Measurements from ENCODE around the gene HDHD3. TPM values are rescaled to one million over a fixed set of nuclear protein-coding genes. Genes with fewer than 3 reads are reported as not detected.

HDHD3 gene
- polyA plus RNA-seq, 1 of the 3 experiments (the other 2 are of a cell fraction), result 17.1 TPM

DNA sequence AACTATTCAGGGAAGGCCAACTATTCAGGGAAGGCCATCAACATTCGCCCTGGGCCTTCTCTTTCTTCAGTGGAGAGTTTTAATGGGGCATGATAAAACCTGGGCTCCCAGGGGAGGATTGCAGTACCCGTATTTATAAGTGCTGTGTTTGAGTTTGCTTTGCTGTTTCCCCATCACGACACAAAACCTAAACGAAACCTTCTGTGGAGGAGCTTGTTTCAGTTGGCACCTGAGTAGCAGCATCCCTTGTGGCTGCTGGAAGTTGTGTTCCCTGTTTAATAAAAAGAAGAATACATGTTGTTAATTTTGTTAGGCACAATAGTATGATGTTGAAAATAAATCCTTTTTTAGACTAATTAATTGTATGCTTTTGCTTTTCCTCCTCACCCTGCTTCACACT is 45.0 kb downstream of the HDHD3 start:
- H3K79me2 ChIP-seq (ENCODE audit: insufficient read depth), result no peaks in the 10 kb centered on the region
- H3K36me3 ChIP-seq (replicated peaks in 1 of 2; ENCODE audit: control insufficient read depth in 1 of 2, insufficient read depth in 2 of 2, low read length in 1 of 2), result no peaks in the 10 kb centered on the region
- CTCF ChIA-PET, result interaction anchor here (0.6 to 0.8 kb wide), 2 partner anchors 13 to 35 kb away, joined by 3 read pairs; no protein-coding TSS in a partner anchor
- H2AFZ ChIP-seq (ENCODE audit: low read depth), result no peak overlapping the region
- TF ChIP-seq JUND (IDR thresholded peaks at IDR 0.05), result no peak
- TF ChIP-seq TEAD4 (IDR thresholded peaks at IDR 0.05; ENCODE audit: borderline replicate concordance, insufficient read depth), result no peak
- TF ChIP-seq, protein P1, sequence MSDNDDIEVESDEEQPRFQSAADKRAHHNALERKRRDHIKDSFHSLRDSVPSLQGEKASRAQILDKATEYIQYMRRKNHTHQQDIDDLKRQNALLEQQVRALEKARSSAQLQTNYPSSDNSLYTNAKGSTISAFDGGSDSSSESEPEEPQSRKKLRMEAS (IDR thresholded peaks at IDR 0.05; ENCODE audit: low read depth), result no peak
- TF ChIP-seq, protein P2, sequence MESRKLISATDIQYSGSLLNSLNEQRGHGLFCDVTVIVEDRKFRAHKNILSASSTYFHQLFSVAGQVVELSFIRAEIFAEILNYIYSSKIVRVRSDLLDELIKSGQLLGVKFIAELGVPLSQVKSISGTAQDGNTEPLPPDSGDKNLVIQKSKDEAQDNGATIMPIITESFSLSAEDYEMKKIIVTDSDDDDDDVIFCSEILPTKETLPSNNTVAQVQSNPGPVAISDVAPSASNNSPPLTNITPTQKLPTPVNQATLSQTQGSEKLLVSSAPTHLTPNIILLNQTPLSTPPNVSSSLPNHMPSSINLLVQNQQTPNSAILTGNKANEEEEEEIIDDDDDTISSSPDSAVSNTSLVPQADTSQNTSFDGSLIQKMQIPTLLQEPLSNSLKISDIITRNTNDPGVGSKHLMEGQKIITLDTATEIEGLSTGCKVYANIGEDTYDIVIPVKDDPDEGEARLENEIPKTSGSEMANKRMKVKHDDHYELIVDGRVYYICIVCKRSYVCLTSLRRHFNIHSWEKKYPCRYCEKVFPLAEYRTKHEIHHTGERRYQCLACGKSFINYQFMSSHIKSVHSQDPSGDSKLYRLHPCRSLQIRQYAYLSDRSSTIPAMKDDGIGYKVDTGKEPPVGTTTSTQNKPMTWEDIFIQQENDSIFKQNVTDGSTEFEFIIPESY (IDR thresholded peaks at IDR 0.05; ENCODE audit: borderline replicate concordance, low read depth), result no peak
- TF ChIP-seq RAD21 (IDR thresholded peaks at IDR 0.05; ENCODE audit: low read length), result no peak
- TF ChIP-seq RXRA (IDR thresholded peaks at IDR 0.05; ENCODE audit: borderline replicate concordance, low read depth), result no peak
- TF ChIP-seq CHD2 (IDR thresholded peaks at IDR 0.05; ENCODE audit: low read length, partially characterized antibody), result no peak
- no peak for TF ChIP-seq POLR2AphosphoS5 (IDR thresholded peaks at IDR 0.05; ENCODE audit: low read depth, low read length)
- TF ChIP-seq, protein P3, sequence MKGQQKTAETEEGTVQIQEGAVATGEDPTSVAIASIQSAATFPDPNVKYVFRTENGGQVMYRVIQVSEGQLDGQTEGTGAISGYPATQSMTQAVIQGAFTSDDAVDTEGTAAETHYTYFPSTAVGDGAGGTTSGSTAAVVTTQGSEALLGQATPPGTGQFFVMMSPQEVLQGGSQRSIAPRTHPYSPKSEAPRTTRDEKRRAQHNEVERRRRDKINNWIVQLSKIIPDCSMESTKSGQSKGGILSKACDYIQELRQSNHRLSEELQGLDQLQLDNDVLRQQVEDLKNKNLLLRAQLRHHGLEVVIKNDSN (IDR thresholded peaks at IDR 0.05; ENCODE audit: borderline replicate concordance, low read depth), result no peak
- no peak for TF ChIP-seq TAF1 (IDR thresholded peaks at IDR 0.05; ENCODE audit: borderline replicate concordance, low read depth, low read length)
- TF ChIP-seq, protein P4, sequence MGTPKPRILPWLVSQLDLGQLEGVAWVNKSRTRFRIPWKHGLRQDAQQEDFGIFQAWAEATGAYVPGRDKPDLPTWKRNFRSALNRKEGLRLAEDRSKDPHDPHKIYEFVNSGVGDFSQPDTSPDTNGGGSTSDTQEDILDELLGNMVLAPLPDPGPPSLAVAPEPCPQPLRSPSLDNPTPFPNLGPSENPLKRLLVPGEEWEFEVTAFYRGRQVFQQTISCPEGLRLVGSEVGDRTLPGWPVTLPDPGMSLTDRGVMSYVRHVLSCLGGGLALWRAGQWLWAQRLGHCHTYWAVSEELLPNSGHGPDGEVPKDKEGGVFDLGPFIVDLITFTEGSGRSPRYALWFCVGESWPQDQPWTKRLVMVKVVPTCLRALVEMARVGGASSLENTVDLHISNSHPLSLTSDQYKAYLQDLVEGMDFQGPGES (IDR thresholded peaks at IDR 0.05; ENCODE audit: low read depth, low read length), result no peak
- no peak for TF ChIP-seq SMC3 (IDR thresholded peaks at IDR 0.05; ENCODE audit: low read depth, low read length)
- TF ChIP-seq EZH2phosphoT487 (IDR thresholded peaks at IDR 0.05; ENCODE audit: borderline replicate concordance, low read depth), result no peak
- TF ChIP-seq RFX5 (IDR thresholded peaks at IDR 0.05; ENCODE audit: low read length), result no peak
- no peak for TF ChIP-seq TCF12 (IDR thresholded peaks at IDR 0.05)
- POLR2A ChIA-PET, result no interaction called here
- H3K9ac ChIP-seq, result no peak overlapping the region
- no peak overlapping the region for H3K4me2 ChIP-seq
- no peak overlapping the region for H3K4me3 ChIP-seq (ENCODE audit: low read depth in 2 of 2, low read length in 1 of 2)
- no peaks in the 10 kb centered on the region for H3K9me3 ChIP-seq
- H3K9me2 ChIP-seq, result no peaks in the 10 kb centered on the region
- H3F3A ChIP-seq (replicated peaks; ENCODE audit: insufficient read depth), result no peaks in the 10 kb centered on the region
- 67% methylated on average over 4 of the region's 4 CpGs for WGBS (ENCODE audit: low lambda C conversion rate)
- H4K20me1 ChIP-seq (ENCODE audit: insufficient read depth), result no peaks in the 10 kb centered on the region
- H3K4me1 ChIP-seq (ENCODE audit: control insufficient read depth in 1 of 2, insufficient read depth in 2 of 2, low read depth in 1 of 2, low read length in 1 of 2), result no peaks in the 10 kb centered on the region; a peak in 1 of 4 replicates
- H3K27ac ChIP-seq (ENCODE audit: low read depth in 2 of 2, low read length in 1 of 2), result no peak overlapping the region
- no peaks in the 10 kb centered on the region for H3K27me3 ChIP-seq (ENCODE audit: insufficient read depth)
- no peak for DNase-seq

Measured in SK-N-SH (cell line).